Measurements from ENCODE around the gene DBN1. TPM values are rescaled to one million over a fixed set of nuclear protein-coding genes. Genes with fewer than 3 reads are reported as not detected.

Gene DBN1
- total RNA-seq, 1 donor from 2014 or later: 13.1 TPM

- no peak overlapping the region for H3K27ac Mint-ChIP-seq
- H3K4me3 Mint-ChIP-seq: no peak overlapping the region
- H3K36me3 Mint-ChIP-seq (ENCODE audit: low read depth): peaks cover 23% of the 10 kb centered on the region
- intact Hi-C loops (cut with micrococcal nuclease): loop anchor here (10.0 kb wide), 1 partner anchor 1146 kb away; the partner anchor contains the start of genes ARL10 and KIAA1191
- DNase-seq (ENCODE audit: low spot score): no peak
- H3K27me3 Mint-ChIP-seq (ENCODE audit: insufficient read depth): no peaks in the 10 kb centered on the region
- no peaks in the 10 kb centered on the region for H3K9me3 Mint-ChIP-seq
- peaks cover 17% of the 10 kb centered on the region for H3K4me1 Mint-ChIP-seq (ENCODE audit: low read depth)
These were observed 37.2 kb upstream of the DBN1 start for GRCh38 chr5:177510567-177511053.

- Mint-ChIP-seq H3K36me3 (ENCODE audit: low read depth) (peaks cover 22% of the 10 kb centered on the region), H3K27ac (no peak overlapping the region), H3K4me1 (ENCODE audit: low read depth) (peaks cover 12% of the 10 kb centered on the region), H3K4me3 (no peak overlapping the region), H3K27me3 (ENCODE audit: insufficient read depth) (no peaks in the 10 kb centered on the region), H3K9me3 (no peaks in the 10 kb centered on the region)
- no peak for DNase-seq (ENCODE audit: low spot score)
- intact Hi-C loops (cut with micrococcal nuclease): loop anchor here (10.0 kb wide), 1 partner anchor 1145 kb away; the partner anchor contains the start of genes ARL10 and KIAA1191
These were observed 36.6 kb upstream of the DBN1 start for GRCh38 chr5:177509991-177510566.

- intact Hi-C loops (cut with micrococcal nuclease): no loop called here
- Mint-ChIP-seq H3K27ac (no peak within 1 kb of the TSS), H3K27me3 (ENCODE audit: insufficient read depth) (no peaks in the 10 kb centered on the region), H3K9me3 (no peaks in the 10 kb centered on the region), H3K4me3 (no peak within 1 kb of the TSS), H3K4me1 (ENCODE audit: low read depth) (peaks cover 7% of the 10 kb centered on the region), H3K36me3 (ENCODE audit: low read depth) (peaks cover 21% of the 10 kb centered on the region)
- no peak for DNase-seq (ENCODE audit: low spot score)
These were observed 36.0 kb upstream of the DBN1 start, which contains the start of gene DOK3 for GRCh38 chr5:177509381-177509951. Gene DOK3 (minus strand): TSS chr5:177509826. CDS start chr5:177509540, 286 bp downstream.

GRCh38 chr5:177508837-177509236 is 35.4 kb upstream of the DBN1 start:
- intact Hi-C loops (cut with micrococcal nuclease): no loop called here

GRCh38 chr5:177508221-177508611 is 34.8 kb upstream of the DBN1 start:
- Mint-ChIP-seq H3K4me1 (ENCODE audit: low read depth) (no peaks in the 10 kb centered on the region), H3K9me3 (no peaks in the 10 kb centered on the region), H3K27me3 (ENCODE audit: insufficient read depth) (no peaks in the 10 kb centered on the region), H3K36me3 (ENCODE audit: low read depth) (peaks cover 14% of the 10 kb centered on the region), H3K27ac (no peak overlapping the region), H3K4me3 (no peak overlapping the region)
- DNase-seq (ENCODE audit: low spot score): no peak
- intact Hi-C loops (cut with micrococcal nuclease): no loop called here

More at GRCh38 chr5:177508837-177509236, 35.4 kb upstream of the DBN1 start:
- no peak for DNase-seq (ENCODE audit: low spot score)
- H3K36me3 Mint-ChIP-seq (ENCODE audit: low read depth): peaks cover 15% of the 10 kb centered on the region
- H3K27ac Mint-ChIP-seq: no peak overlapping the region
- H3K27me3 Mint-ChIP-seq (ENCODE audit: insufficient read depth): no peaks in the 10 kb centered on the region
- no peak overlapping the region for H3K4me3 Mint-ChIP-seq
- no peaks in the 10 kb centered on the region for H3K9me3 Mint-ChIP-seq
- peaks cover under 1% of the 10 kb centered on the region for H3K4me1 Mint-ChIP-seq (ENCODE audit: low read depth)

GRCh38 chr5:177507596-177508220 is 34.3 kb upstream of the DBN1 start:
- Mint-ChIP-seq H3K27ac (no peak overlapping the region), H3K27me3 (ENCODE audit: insufficient read depth) (no peaks in the 10 kb centered on the region)

GRCh38 chr5:177507165-177507564 is 33.7 kb upstream of the DBN1 start:
- no peak overlapping the region for H3K27ac Mint-ChIP-seq
- no peak for DNase-seq (ENCODE audit: low spot score)
- no peaks in the 10 kb centered on the region for H3K9me3 Mint-ChIP-seq
- H3K4me3 Mint-ChIP-seq: no peak overlapping the region
- no peaks in the 10 kb centered on the region for H3K27me3 Mint-ChIP-seq (ENCODE audit: insufficient read depth)
- H3K4me1 Mint-ChIP-seq (ENCODE audit: low read depth): no peaks in the 10 kb centered on the region
- intact Hi-C loops (cut with micrococcal nuclease): no loop called here
- H3K36me3 Mint-ChIP-seq (ENCODE audit: low read depth): peaks cover 12% of the 10 kb centered on the region

More at GRCh38 chr5:177507596-177508220, 34.3 kb upstream of the DBN1 start:
- intact Hi-C loops (cut with micrococcal nuclease): no loop called here
- Mint-ChIP-seq H3K36me3 (ENCODE audit: low read depth) (peaks cover 14% of the 10 kb centered on the region), H3K4me3 (no peak overlapping the region), H3K9me3 (no peaks in the 10 kb centered on the region), H3K4me1 (ENCODE audit: low read depth) (no peaks in the 10 kb centered on the region)
- no peak for DNase-seq (ENCODE audit: low spot score)

- Mint-ChIP-seq H3K4me3 (no peak overlapping the region), H3K27ac (no peak overlapping the region), H3K36me3 (ENCODE audit: low read depth) (peaks cover 2% of the 10 kb centered on the region), H3K9me3 (no peaks in the 10 kb centered on the region), H3K4me1 (ENCODE audit: low read depth) (peaks cover 5% of the 10 kb centered on the region), H3K27me3 (ENCODE audit: insufficient read depth) (peaks cover 4% of the 10 kb centered on the region)
- intact Hi-C loops (cut with micrococcal nuclease): no loop called here
- DNase-seq (ENCODE audit: low spot score): no peak
These were observed 31.6 kb upstream of the DBN1 start for GRCh38 chr5:177505075-177505474.

GRCh38 chr5:177504086-177505056 is 30.9 kb upstream of the DBN1 start:
- no peak overlapping the region for H3K4me3 Mint-ChIP-seq
- peaks cover 5% of the 10 kb centered on the region for H3K4me1 Mint-ChIP-seq (ENCODE audit: low read depth)
- no peaks in the 10 kb centered on the region for H3K36me3 Mint-ChIP-seq (ENCODE audit: low read depth)
- no peak for DNase-seq (ENCODE audit: low spot score)
- intact Hi-C loops (cut with micrococcal nuclease): no loop called here
- H3K27ac Mint-ChIP-seq: no peak overlapping the region
- no peaks in the 10 kb centered on the region for H3K9me3 Mint-ChIP-seq
- peaks cover 8% of the 10 kb centered on the region for H3K27me3 Mint-ChIP-seq (ENCODE audit: insufficient read depth)

GRCh38 chr5:177503351-177504085 is 30.1 kb upstream of the DBN1 start:
- no peak for DNase-seq (ENCODE audit: low spot score)
- no peak overlapping the region for H3K27ac Mint-ChIP-seq
- intact Hi-C loops (cut with micrococcal nuclease): no loop called here
- H3K27me3 Mint-ChIP-seq (ENCODE audit: insufficient read depth): peaks cover 12% of the 10 kb centered on the region
- H3K4me1 Mint-ChIP-seq (ENCODE audit: low read depth): peaks cover 9% of the 10 kb centered on the region
- no peaks in the 10 kb centered on the region for H3K9me3 Mint-ChIP-seq
- H3K36me3 Mint-ChIP-seq (ENCODE audit: low read depth): no peaks in the 10 kb centered on the region
- H3K4me3 Mint-ChIP-seq: no peak overlapping the region

- H3K27me3 Mint-ChIP-seq (ENCODE audit: insufficient read depth): peaks cover 16% of the 10 kb centered on the region
- H3K4me1 Mint-ChIP-seq (ENCODE audit: low read depth): peaks cover 16% of the 10 kb centered on the region
- H3K9me3 Mint-ChIP-seq: no peaks in the 10 kb centered on the region
- intact Hi-C loops (cut with micrococcal nuclease): no loop called here
- H3K27ac Mint-ChIP-seq: no peak overlapping the region
- no peak overlapping the region for H3K4me3 Mint-ChIP-seq
- no peak for DNase-seq (ENCODE audit: low spot score)
- H3K36me3 Mint-ChIP-seq (ENCODE audit: low read depth): no peaks in the 10 kb centered on the region
These were observed 29.5 kb upstream of the DBN1 start for GRCh38 chr5:177502886-177503285.

Data from activated T-helper 1 cell treated with anti-CD3 and anti-CD28 coated beads, Interleukin-12 subunit alpha, Interleukin-12 subunit beta, Interleukin-2, Interleukin-4 antibody, amounts not matched to agents 30 ng/mL and 10 ng/mL and 1 ng/mL, durations not matched to agents 14 hours and 24 hours and 36 hours (primary cell).